ENCODE results near the gene KCMF1.

Gene KCMF1

DNA sequence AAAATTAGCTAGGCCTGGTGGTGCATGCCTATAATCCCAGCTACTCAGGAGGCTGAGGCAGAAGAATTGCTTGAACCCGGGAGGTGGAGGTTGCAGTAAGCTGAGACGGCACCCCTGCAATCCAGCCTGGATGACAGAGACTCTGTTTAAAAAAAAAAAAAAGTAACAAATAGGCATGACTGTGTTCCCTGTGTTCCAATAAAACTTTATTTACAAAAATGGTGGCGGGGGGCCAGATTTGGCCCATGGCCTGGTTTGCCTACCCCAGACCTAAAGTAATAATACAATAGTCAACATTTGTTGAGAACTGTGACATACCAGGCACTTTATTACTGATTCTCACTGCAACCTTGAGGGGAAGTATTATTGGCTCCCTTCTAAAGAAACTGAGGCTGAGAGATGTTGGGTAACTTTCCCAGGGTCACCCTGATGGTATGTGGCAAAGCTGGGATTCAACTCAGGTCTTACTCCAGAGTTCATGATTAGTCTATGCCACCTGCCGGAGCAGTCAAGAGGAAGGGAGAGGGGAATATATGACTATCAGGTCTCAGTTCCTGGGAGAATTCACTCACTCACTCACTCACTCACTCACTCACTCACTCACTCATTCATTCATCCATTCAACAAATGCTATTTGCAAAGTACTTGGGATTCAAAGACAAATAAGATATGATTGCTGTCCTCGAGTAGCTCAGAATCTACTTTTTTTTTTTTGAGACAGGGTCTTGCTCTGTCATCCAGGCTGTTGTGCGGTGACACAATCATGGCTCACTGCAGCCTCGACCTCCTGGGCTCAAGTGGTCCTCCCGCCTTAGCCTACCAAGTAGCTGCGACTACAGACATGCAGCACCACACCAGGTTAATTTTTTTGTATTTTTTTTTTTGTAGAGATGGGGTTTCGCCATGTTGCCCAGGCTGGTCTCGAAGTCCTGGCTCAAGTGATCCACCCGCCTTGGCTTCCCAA is 14.3 kb upstream of the KCMF1 start:
- FAIRE-seq (no peak), DNase-seq (ENCODE audit: low spot score) (no peak)

DNA sequence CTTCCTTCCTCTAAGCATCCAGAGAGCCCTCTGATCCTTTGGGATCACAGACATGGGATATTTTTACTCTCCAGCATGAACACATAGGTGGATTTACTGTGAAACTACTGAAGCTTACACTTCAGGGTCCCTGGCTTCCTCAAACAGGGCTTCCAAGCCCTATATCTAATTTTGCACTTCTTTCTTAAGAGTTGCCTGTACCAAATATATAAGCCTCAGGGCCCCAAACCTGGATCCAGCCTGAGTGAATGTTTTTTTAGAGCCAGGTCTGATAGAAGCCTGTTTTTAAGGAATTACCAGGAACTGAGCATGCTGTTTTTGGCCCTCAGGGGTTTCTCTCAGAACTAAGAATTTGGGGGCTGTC is 13.2 kb upstream of the KCMF1 start:
- DNase-seq (ENCODE audit: low spot score) (no peak), FAIRE-seq (no peak)

GRCh38 chr2:84958135-84959059 is 12.6 kb upstream of the KCMF1 start:
- DNase-seq (ENCODE audit: low spot score) (peak; percentile 92), FAIRE-seq (no peak)

GRCh38 chr2:84959095-84959565 is 11.8 kb upstream of the KCMF1 start:
- FAIRE-seq (no peak), DNase-seq (ENCODE audit: low spot score) (peak; percentile 54)

DNA sequence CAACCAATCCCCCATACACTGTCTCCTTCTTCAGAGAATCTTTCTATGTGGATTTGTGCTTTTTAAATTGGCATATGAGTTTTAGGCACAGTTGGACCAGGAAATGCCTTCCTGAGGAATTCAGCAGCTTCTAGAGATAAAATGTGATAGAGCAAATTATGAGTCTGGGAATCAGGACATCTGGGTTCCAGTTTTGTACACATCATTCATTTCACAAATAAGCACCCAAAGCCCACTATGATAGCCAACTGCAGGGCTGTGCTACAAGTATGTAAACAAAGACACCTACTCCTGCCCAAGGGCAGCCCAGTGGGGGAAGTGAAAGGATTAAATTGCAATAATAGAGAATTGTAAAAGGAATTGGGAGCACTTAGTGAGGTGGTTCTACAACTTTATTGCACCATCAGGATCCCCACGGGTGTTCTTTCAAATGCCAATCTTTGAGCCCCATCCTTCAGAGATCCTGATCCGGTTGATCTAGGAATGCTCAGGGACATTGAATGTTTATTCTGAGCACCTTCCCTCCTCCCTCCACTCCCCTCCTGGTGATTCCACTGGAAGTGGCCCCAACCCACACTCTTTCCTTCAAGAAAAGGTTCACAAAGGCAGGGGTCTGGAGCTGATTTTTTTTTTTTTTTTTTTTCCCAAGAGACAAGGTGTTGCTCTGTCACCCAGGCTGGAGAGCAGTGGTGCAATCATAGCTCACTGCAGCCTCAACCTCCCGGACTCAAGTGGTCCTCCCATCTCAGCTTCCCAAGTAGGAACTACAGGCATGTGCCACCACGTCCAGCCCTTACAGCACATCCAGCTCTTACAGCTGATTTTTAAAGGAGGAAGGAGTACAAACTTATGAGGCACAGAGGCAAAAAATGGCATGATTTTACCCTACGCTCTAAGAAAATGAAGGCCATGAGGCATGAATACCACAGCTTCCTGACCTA is 11.1 kb upstream of the KCMF1 start:
- FAIRE-seq, result no peak
- no peak for DNase-seq (ENCODE audit: low spot score)

DNA sequence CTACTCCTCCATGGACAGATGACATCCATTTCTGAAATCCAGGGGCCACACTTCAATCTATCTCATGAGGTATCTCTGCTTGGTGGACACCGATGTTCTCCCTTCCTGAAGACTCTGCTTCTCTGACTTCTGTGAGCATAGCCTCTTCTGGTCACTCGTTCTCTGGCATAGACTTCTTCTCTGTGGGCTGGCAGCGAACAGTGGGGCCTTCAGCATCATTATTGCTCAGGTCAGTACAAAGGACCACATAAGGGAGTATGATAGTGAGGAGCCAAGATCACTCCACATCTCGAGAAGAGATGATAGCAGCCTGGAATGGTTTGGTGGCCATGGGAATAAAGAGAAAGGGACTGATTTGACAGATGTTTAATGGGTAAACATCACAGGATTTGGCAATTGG is 8.0 kb upstream of the KCMF1 start:
- DNase-seq (ENCODE audit: low spot score) (no peak), FAIRE-seq (no peak)

- FAIRE-seq, result no peak
- no peak for DNase-seq (ENCODE audit: low spot score)
These were observed 7.7 kb upstream of the KCMF1 start for GRCh38 chr2:84963323-84963691.

GRCh38 chr2:84963692-84964405 is 7.1 kb upstream of the KCMF1 start:
- DNase-seq (ENCODE audit: low spot score) (peak; percentile 31), FAIRE-seq (no peak)

DNA sequence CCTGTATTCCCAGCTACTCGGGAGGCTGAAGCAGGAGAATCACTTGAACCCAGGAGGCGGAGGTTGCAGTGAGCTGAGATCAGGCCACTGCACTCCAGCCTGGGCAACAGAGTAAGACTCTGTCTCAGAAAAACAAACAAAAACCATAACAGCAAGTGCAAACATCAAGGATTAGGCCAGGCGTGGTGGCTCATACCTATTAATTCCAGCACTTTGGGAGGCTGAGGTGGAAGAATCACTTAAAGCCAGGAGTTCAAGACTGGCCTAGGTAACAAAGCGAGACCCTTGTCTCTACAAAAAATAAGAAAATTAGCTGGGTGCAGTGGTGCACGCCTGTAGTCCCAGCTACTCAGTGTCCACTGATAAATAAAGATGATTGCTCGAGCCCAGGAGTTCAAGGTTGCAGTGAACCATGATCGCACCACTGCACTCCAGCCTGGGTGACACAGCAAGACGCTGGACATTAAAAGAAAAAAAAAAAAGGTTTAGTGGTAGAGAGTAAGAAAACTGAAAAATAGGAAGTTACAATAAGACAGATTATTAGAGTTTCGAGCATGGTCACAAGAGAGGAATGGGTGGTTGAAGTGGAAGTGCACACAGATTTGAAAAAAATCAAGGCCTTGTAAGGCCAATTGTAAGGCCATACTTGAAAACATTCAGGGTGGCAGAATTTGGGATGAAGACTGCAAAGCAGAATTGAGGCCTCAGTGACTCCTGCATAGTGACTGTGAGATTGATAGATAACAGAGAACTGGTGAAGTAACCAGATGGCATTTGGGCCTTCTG is 6.4 kb upstream of the KCMF1 start:
- FAIRE-seq (no peak), DNase-seq (ENCODE audit: low spot score) (no peak)

- FAIRE-seq (no peak), DNase-seq (ENCODE audit: low spot score) (no peak)
These were observed 5.8 kb upstream of the KCMF1 start for GRCh38 chr2:84965192-84965516.

- DNase-seq (ENCODE audit: low spot score) (no peak), FAIRE-seq (no peak)
These were observed 5.1 kb upstream of the KCMF1 start for GRCh38 chr2:84965827-84966226.

DNA sequence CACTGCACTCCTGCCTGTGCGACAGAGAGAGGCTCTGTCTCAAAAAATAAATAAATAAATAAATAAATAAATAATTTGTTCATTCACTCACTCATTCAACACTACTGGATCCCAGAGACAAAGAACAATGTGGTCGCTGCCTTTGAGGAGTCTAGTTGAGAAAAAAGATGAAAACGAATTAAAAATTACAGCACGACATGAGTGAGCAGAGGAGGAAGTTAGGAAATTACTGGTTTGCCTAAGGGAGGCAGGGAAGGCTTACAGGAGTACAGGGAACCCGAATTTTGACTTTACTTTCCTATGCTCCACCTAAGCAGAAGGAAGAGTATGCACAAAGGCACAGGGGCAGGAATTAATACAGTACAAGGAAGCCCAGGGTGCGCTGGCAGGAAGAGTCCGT is 4.2 kb upstream of the KCMF1 start:
- FAIRE-seq, result no peak

DNA sequence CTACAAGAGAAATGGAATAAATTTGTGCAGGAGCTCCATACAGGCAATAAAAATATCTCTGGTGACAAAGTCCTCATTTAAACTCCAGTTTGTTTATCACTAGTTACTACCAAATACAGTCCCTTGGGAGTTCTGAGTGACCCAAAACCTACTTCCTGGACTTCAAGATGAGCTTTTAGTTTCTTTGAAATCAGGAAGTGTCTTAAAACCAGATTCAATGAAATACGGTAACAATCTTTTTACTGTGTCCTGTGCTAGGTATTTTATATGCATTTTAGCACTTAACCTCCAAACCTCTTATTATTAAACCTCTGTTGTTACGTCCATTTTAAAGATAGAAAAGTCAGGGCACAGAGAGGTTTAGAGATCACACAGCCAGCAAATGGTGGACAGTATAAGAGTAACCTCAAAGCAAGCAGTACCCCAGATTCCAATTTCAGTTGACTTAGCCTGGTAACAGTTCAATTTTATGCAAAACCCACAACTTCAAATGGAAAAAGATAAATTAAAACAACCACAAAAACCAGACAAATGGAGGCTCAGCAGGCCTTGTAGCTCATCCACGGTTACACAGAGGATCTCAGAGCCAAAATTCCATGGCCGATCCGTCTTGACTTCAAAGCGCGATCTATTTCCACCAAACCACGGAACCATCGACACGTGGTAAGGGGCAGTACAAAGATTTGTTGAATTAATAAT is 1.3 kb upstream of the KCMF1 start:
- no peak for FAIRE-seq
- DNase-seq (ENCODE audit: low spot score), result no peak

More for the DNA sequence above, 4.2 kb upstream of the KCMF1 start:
- no peak for DNase-seq (ENCODE audit: low spot score)

DNA sequence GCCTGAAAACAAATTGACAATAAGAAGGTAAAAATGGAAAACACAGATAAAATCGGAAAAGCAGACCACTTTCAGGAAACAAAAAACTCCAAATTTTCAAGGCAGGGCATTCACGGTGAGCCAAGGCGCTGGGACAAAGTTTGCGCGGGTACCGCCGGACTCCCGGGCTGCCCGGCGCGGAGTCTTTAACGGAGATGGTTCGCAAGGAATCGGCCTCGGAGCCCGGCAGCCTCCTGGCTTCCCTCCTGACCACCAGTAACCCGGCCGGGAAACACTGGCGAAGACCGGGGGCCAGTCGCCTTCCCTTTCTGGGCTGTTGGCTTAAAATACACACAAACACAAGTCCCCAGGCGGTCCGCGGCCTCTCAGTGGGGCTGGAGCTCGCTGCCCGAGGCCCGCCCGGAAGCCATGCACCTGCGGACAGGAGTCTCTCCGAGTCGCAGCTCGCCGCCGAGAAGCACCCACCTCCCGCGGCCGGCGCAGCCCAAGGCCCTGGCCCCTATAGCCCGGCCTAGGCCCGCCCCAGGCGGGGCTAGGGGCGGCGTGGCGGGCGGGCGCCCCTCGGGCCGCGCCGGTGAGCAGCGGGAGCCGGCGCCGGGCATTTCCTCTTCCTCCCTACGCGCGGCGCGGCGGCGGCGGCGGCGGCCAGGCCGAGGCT is 622 bp upstream of the KCMF1 start:
- peak; percentile 75 for DNase-seq (ENCODE audit: low spot score)
- no peak for FAIRE-seq

GRCh38 chr2:84971510-84972206 is 697 bp downstream of the KCMF1 start:
- peak; percentile 64 for DNase-seq (ENCODE audit: low spot score)
- no peak for FAIRE-seq

DNA sequence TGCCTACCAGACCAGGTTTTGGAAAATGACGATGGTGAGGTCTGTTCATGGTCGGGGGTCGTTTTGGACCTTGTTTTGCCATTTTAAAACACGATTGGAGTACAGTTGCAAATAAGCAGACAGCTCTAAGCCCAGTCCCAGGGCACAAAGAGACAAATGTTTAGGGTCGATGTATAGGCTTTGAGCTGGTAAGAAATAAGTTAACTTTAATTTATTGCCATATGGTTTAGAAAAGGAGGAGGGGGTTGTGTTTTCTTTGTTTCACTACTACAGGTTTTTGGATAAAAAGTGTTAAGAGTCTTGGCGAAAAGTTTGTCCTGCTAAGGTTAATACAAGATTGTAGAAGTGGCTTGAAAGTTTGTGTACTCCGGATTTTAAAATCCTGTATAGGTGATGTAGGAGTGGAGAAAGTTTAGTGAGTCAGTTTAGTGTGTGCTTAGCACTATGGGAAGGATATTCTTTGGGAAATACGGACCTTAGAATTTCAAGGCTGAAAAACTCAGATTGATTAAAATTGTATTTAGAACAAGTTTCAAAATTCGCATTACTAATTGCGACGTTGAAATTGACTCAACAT is 1.3 kb downstream of the KCMF1 start:
- DNase-seq (ENCODE audit: low spot score), result no peak
- FAIRE-seq, result no peak

GRCh38 chr2:84972932-84973331 is 2.0 kb downstream of the KCMF1 start:
- DNase-seq (ENCODE audit: low spot score), result no peak
- no peak for FAIRE-seq

Data from urothelium cell line (cell line).